Liver (tissue), 9 donors: Measurements from ENCODE around the gene GARNL3. TPM values are rescaled to one million over a fixed set of nuclear protein-coding genes. Genes with fewer than 3 reads are reported as not detected.

Experiments
- DNase-seq: peaks from one replicate; pipeline ENCODE4 v3.0.0-alpha.2; 2017; ENCODE audit warnings: low spot score
- H3K27ac ChIP-seq, 2 donors: one replicate each; pipeline ENCODE4 v1.7.0; 2013; ENCODE audit warnings: inconsistent platforms in 2 of 2, low read length in 2 of 2, control low read depth in 1 of 2, low read depth in 1 of 2, mild to moderate bottlenecking in 1 of 2
- H3K27me3 ChIP-seq, 4 donors: one replicate each; pipeline versions ENCODE4 v1.6.1 to v1.7.0; 2013; ENCODE audit warnings: low read length in 3 of 4, inconsistent platforms in 1 of 4, mild to moderate bottlenecking in 1 of 4, moderate library complexity in 1 of 4; ENCODE audit not compliant: control insufficient read depth in 4 of 4, insufficient read depth in 4 of 4
- H3K36me3 ChIP-seq, 4 donors: one replicate each; pipeline versions ENCODE4 v1.6.1 to v1.7.0; 2013; ENCODE audit warnings: low read length in 3 of 4, mild to moderate bottlenecking in 3 of 4, low read depth in 1 of 4, moderate library complexity in 1 of 4; ENCODE audit not compliant: control insufficient read depth in 4 of 4, insufficient read depth in 3 of 4
- H3K4me1 ChIP-seq, 4 donors: one replicate each; pipeline versions ENCODE4 v1.6.1 to v1.7.0; 2013; ENCODE audit warnings: low read length in 3 of 4, mild to moderate bottlenecking in 3 of 4, moderate library complexity in 1 of 4; ENCODE audit not compliant: control insufficient read depth in 4 of 4, insufficient read depth in 4 of 4
- H3K4me3 ChIP-seq, 3 donors: one replicate each; pipeline versions ENCODE4 v1.6.1 to v1.7.0; 2013; ENCODE audit warnings: low read length in 3 of 3, control low read depth in 1 of 3, low read depth in 1 of 3, mild to moderate bottlenecking in 1 of 3
- H3K9ac ChIP-seq, 2 donors: one replicate each; pipeline ENCODE4 v1.7.0; 2013; ENCODE audit warnings: low read length in 2 of 2, mild to moderate bottlenecking in 2 of 2, moderate library complexity in 2 of 2, control low read depth in 1 of 2, low read depth in 1 of 2
- H3K9me3 ChIP-seq, 4 donors: one replicate each; pipeline versions ENCODE4 v1.6.1 to v1.7.0; 2013; ENCODE audit warnings: low read length in 3 of 4; ENCODE audit not compliant: control insufficient read depth in 4 of 4
- EGR1 ChIP-seq, 2 donors: IDR thresholded peaks; 2 replicates each; pipeline ENCODE4 v1.6.1; 2016 to 2018; ENCODE audit warnings: antibody characterized with exemption in 2 of 2, low read depth in 2 of 2
- FOXA1 ChIP-seq: IDR thresholded peaks from 2 replicates; pipeline ENCODE4 v1.6.1; 2016; ENCODE audit warnings: antibody characterized with exemption
- FOXA2 ChIP-seq: IDR thresholded peaks from 2 replicates; pipeline ENCODE4 v1.6.1; 2016; ENCODE audit warnings: antibody characterized with exemption
- GABPA ChIP-seq, 2 donors: IDR thresholded peaks in 1 of 2; conservative IDR thresholded peaks in 1 of 2; 2 replicates each; pipeline ENCODE4 v1.6.1; 2016; ENCODE audit warnings: antibody characterized with exemption in 2 of 2, mild to moderate bottlenecking in 1 of 2, moderate library complexity in 1 of 2
- HNF4A ChIP-seq, 2 donors: conservative IDR thresholded peaks; 2 replicates each; pipeline ENCODE4 v1.6.1; 2016; ENCODE audit warnings: antibody characterized with exemption in 2 of 2, mild to moderate bottlenecking in 2 of 2
- HNF4G ChIP-seq: IDR thresholded peaks from 2 replicates; pipeline ENCODE4 v1.6.1; 2016; ENCODE audit warnings: antibody characterized with exemption
- JUND ChIP-seq, 2 donors: IDR thresholded peaks; 2 replicates each; pipeline ENCODE4 v1.6.1; 2016; ENCODE audit warnings: antibody characterized with exemption in 2 of 2
- NR2F2 ChIP-seq: IDR thresholded peaks from 2 replicates; pipeline ENCODE4 v1.6.1; 2016; ENCODE audit warnings: antibody characterized with exemption
- RAD21 ChIP-seq, 2 donors: IDR thresholded peaks; 2 replicates each; pipeline ENCODE4 v1.6.1; 2016; ENCODE audit warnings: antibody characterized with exemption in 2 of 2, mild to moderate bottlenecking in 2 of 2
- REST ChIP-seq: IDR thresholded peaks from 2 replicates; pipeline ENCODE4 v1.6.1; 2016; ENCODE audit warnings: antibody characterized with exemption, mild to moderate bottlenecking
- RXRA ChIP-seq, 2 donors: IDR thresholded peaks; 2 replicates each; pipeline ENCODE4 v1.6.1; 2017 to 2018; ENCODE audit warnings: antibody characterized with exemption in 2 of 2, mild to moderate bottlenecking in 1 of 2
- SP1 ChIP-seq: IDR thresholded peaks from 2 replicates; pipeline ENCODE4 v1.6.1; 2018; ENCODE audit warnings: antibody characterized with exemption, mild to moderate bottlenecking
- TAF1 ChIP-seq: conservative IDR thresholded peaks from 2 replicates; pipeline ENCODE4 v1.6.1; 2016; ENCODE audit warnings: antibody characterized with exemption, mild to moderate bottlenecking
- YY1 ChIP-seq: IDR thresholded peaks from 2 replicates; pipeline ENCODE4 v1.6.1; 2016; ENCODE audit warnings: antibody characterized with exemption, mild to moderate bottlenecking
- ZBTB33 ChIP-seq: IDR thresholded peaks from 2 replicates; pipeline ENCODE4 v1.6.1; 2016; ENCODE audit warnings: antibody characterized with exemption
- WGBS: extraction: QIAGEN DNeasy Blood & Tissue Kit; methylation state at CpG from one replicate; pipeline ENCODE4 v1.1.7; 2013; 5-methylcytosine and 5-hydroxymethylcytosine counted together
- polyA plus RNA-seq, 2 donors: library from polyadenylated mRNA; stranded (reverse) in 1 of 2; unstranded in 1 of 2; fragments of 200-250 nt in 1 of 2; fragments of >200 nt in 1 of 2; fragmentation: Nextera tagmentation in 1 of 2; extraction: Ambion mirVana in 1 of 2; gene quantifications; one replicate each; pipeline versions ENCODE4 v1.2.1 to v1.2.3, GENCODE V29; 2013 to 2015
- total RNA-seq, 2 donors: library from RNA; depleted of rRNA; stranded (reverse); fragments of >200 nt; gene quantifications; one replicate each; pipeline ENCODE4 v1.2.3, GENCODE V29; 2014
- TF ChIP-seq, protein P1 (sequence below): IDR thresholded peaks from 2 replicates; pipeline ENCODE4 v1.6.1; 2016; ENCODE audit warnings: antibody characterized with exemption
- TF ChIP-seq, protein P2 (sequence below): fragments of 150-350 bp; IDR thresholded peaks from 2 replicates; pipeline ENCODE4 v1.5.1; 2017; ENCODE audit warnings: improper control_type of control experiment, low read depth, low read length; ENCODE audit not compliant: missing input control
- TF ChIP-seq, protein P3 (sequence below): IDR thresholded peaks from 2 replicates; pipeline ENCODE4 v1.6.1; 2016; ENCODE audit warnings: antibody characterized with exemption
- donor health status: healthy.
- donor health status: healthy.
- donor health status: healthy.
- donor health status: healthy.
- donor health status: healthy.

Gene GARNL3
- total and polyA plus RNA-seq, 4 donors, result 0.89 to 6.7 (median 3.5) TPM

DNA sequence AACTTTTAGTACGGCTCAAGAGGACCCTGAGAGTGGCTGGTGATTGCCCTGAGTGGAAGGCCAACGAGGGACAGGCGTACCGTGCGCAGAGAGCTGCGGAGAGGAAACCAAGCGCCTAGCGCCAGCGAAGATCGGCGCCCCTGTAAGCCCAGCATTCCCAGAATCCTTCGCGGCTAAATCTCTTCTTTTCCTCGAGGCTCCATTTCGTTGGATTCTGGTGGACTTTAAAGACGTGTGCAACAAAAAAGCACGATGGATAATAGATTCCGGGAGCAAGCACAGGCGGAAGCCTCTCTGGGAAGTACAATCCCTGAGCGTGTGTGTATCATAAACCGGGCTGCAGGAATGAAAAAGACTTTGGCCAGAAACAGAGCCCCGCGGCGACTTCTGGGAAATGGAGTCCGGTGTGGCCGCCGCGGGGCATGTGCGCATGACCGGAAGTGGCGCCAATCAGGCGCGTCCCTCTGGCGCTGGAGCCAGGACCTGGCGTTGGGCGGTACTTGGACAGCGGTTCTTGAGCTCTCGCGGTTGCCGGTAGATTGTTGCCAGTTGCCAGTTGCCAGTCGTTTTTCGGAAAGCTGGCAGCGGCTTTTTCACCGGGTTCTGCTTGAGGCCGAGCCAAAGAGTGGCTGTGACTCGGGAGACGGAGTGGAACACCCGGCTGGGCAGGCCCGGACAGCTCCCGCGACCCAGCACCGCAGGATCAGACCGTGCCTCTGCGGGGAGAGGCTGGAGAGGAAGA is 159.5 kb downstream of the GARNL3 start, which contains the start of gene ZNF79 (continued):
- TF ChIP-seq, protein P1, sequence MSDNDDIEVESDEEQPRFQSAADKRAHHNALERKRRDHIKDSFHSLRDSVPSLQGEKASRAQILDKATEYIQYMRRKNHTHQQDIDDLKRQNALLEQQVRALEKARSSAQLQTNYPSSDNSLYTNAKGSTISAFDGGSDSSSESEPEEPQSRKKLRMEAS, result peak; percentile 77
- TF ChIP-seq NR2F2, result peak; percentile 31
- TF ChIP-seq HNF4G, result no peak
- TF ChIP-seq TAF1, result peak; percentile 80
- TF ChIP-seq EGR1 (IDR thresholded peaks at IDR 0.05; ENCODE audit: low read depth in 2 of 2), result no peak

GRCh38 chr9:127424676-127424999 is 160.1 kb downstream of the GARNL3 start:
- TF ChIP-seq RXRA (IDR thresholded peaks at IDR 0.05), result no peak
- TF ChIP-seq, protein P1, result no peak
- no peak for TF ChIP-seq EGR1 (IDR thresholded peaks at IDR 0.05; ENCODE audit: low read depth in 2 of 2)
- TF ChIP-seq SP1, result no peak
- no peak for TF ChIP-seq TAF1
- no peak for TF ChIP-seq REST
- TF ChIP-seq, protein P2, sequence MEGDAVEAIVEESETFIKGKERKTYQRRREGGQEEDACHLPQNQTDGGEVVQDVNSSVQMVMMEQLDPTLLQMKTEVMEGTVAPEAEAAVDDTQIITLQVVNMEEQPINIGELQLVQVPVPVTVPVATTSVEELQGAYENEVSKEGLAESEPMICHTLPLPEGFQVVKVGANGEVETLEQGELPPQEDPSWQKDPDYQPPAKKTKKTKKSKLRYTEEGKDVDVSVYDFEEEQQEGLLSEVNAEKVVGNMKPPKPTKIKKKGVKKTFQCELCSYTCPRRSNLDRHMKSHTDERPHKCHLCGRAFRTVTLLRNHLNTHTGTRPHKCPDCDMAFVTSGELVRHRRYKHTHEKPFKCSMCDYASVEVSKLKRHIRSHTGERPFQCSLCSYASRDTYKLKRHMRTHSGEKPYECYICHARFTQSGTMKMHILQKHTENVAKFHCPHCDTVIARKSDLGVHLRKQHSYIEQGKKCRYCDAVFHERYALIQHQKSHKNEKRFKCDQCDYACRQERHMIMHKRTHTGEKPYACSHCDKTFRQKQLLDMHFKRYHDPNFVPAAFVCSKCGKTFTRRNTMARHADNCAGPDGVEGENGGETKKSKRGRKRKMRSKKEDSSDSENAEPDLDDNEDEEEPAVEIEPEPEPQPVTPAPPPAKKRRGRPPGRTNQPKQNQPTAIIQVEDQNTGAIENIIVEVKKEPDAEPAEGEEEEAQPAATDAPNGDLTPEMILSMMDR, result no peak
- no peak for TF ChIP-seq FOXA2
- no peak for TF ChIP-seq FOXA1
- TF ChIP-seq, protein P3, sequence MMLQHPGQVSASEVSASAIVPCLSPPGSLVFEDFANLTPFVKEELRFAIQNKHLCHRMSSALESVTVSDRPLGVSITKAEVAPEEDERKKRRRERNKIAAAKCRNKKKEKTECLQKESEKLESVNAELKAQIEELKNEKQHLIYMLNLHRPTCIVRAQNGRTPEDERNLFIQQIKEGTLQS, result no peak
- no peak for TF ChIP-seq ZBTB33
- TF ChIP-seq HNF4G, result no peak
- TF ChIP-seq HNF4A (conservative IDR thresholded peaks at IDR 0.05), result no peak
- no peak for TF ChIP-seq RAD21 (IDR thresholded peaks at IDR 0.05)
- TF ChIP-seq YY1, result no peak
- no peak for TF ChIP-seq JUND (IDR thresholded peaks at IDR 0.05)
- no peak for TF ChIP-seq GABPA (IDR thresholded peaks at IDR 0.05 in 1 of 2, conservative IDR thresholded peaks at IDR 0.05 in 1 of 2)
- TF ChIP-seq NR2F2, result no peak
- H3K9me3 ChIP-seq, result no peaks in the 10 kb centered on the region
- peaks cover 5 to 42% (median 36%) of the 10 kb centered on the region in 4 donors for H3K4me1 ChIP-seq
- peak overlapping the region; percentile 89 to 95 (median 92) for H3K4me3 ChIP-seq
- H3K27me3 ChIP-seq, result no peaks in the 10 kb centered on the region
- H3K9ac ChIP-seq, result peak overlapping the region; percentile 88 to 98
- 0% methylated on average over 13 of the region's 13 CpGs for WGBS
- no peak for DNase-seq
- H3K36me3 ChIP-seq, result peaks cover under 1 to 6% (median 5%) of the 10 kb centered on the region in 4 donors
- peak overlapping the region; percentile 74 to 88 for H3K27ac ChIP-seq
